ENCODE data around the gene NPC1. TPM values are rescaled to one million over a fixed set of nuclear protein-coding genes. Genes with fewer than 3 reads are reported as not detected.
"Not testable (repeated sequence)": the region's sequence is repeated elsewhere in the genome, so short reads cannot be mapped to it uniquely, and the experiment has no call there.

NPC1 gene
- total and polyA plus RNA-seq, 2 of the 8 experiments (the other 6 are each of a cell fraction or from before 2014, with no cell fraction given), result 34.1 to 39.5 TPM

DNA sequence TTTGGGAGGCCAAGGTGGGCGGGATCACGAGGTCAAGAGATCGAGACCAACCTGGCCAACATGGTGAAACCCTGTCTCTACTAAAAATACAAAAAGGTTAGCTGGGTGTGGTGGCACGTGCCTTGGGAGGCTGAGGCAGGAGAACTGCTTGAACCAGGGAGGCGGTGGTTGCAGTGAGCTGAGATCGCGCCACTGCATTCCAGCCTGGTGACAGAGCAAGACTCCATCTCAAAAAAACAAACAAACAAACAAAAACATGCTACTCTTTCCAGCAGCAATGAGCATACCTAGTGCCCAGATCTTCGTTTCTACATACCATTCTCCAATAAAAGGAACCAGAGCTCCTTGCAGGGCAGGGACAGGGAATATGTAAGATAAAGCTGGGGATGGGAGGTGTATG is 28.8 kb downstream of the NPC1 start:
- POLR2A ChIA-PET (ENCODE audit: partially characterized antibody); FAIRE-seq; H3K27ac ChIP-seq (ENCODE audit: low read depth, low read length): not testable (repeated sequence)

More for the DNA sequence above, 28.8 kb downstream of the NPC1 start:
- not testable (repeated sequence) for H3K9ac ChIP-seq (replicated peaks in 1 of 4; ENCODE audit: extremely low read depth in 1 of 4, low read depth in 3 of 4, low read length in 3 of 4); H2BK12ac ChIP-seq (ENCODE audit: low read depth, low read length); H3K4me1 ChIP-seq (replicated peaks in 1 of 4; ENCODE audit: control insufficient read depth in 3 of 4, insufficient read depth in 4 of 4, low read length in 3 of 4); H2AFZ ChIP-seq (ENCODE audit: low read length); H3K56ac ChIP-seq (replicated peaks; ENCODE audit: insufficient read length, low read depth, low read length); H2BK120ac ChIP-seq (replicated peaks; ENCODE audit: low read depth, low read length); H3K23me2 ChIP-seq (ENCODE audit: low read depth, low read length); H3K4ac ChIP-seq (replicated peaks; ENCODE audit: insufficient read length, low read depth, low read length); H2BK15ac ChIP-seq (ENCODE audit: low read length); H2BK20ac ChIP-seq (ENCODE audit: low read length); H4K20me1 ChIP-seq (replicated peaks in 1 of 2; ENCODE audit: control insufficient read depth in 1 of 2, insufficient read depth in 2 of 2, low read length in 2 of 2); H3K9me3 ChIP-seq (ENCODE audit: insufficient read depth in 2 of 2, low read depth in 1 of 2, low read length in 1 of 2); H3K4me3 ChIP-seq (ENCODE audit: extremely low read depth in 1 of 4, insufficient read depth in 2 of 4, low read depth in 3 of 4, low read length in 4 of 4); H3K27me3 ChIP-seq (replicated peaks in 1 of 4; ENCODE audit: control insufficient read depth in 3 of 4, extremely low read depth in 1 of 4, insufficient read depth in 3 of 4, low read length in 3 of 4); H3K79me2 ChIP-seq (ENCODE audit: control insufficient read depth in 1 of 2, insufficient read depth in 2 of 2, low read length in 2 of 2); H4K5ac ChIP-seq (ENCODE audit: insufficient read length, low read depth, low read length); H3K23ac ChIP-seq (ENCODE audit: insufficient read length); DNase-seq (ENCODE audit: low read depth in 1 of 2, low spot score in 2 of 2); H3K18ac ChIP-seq (ENCODE audit: extremely low read depth, low read length); H4K91ac ChIP-seq (replicated peaks; ENCODE audit: insufficient read length, low read length); H3K79me1 ChIP-seq (ENCODE audit: low read depth, low read length); H2AK5ac ChIP-seq (ENCODE audit: low read depth, low read length); H4K8ac ChIP-seq (ENCODE audit: extremely low read depth, insufficient read depth, low read length); H3K14ac ChIP-seq (ENCODE audit: insufficient read length); H2BK5ac ChIP-seq (ENCODE audit: low read depth, low read length); H3K4me2 ChIP-seq (ENCODE audit: insufficient read depth in 1 of 2, low read depth in 2 of 2, low read length in 2 of 2)
- peaks cover 11 to 55% (median 34%) of the 10 kb centered on the region in 4 experiments; a peak in 7 of 8 replicates for H3K36me3 ChIP-seq (ENCODE audit: control insufficient read depth in 2 of 4, insufficient read depth in 4 of 4, low read length in 3 of 4)
- CTCF ChIA-PET (ENCODE audit: partially characterized antibody), result interaction anchor here (1.4 to 1.5 kb wide), 2 partner anchors 13 to 22 kb away, joined by 3 to 4 read pairs; no protein-coding TSS in a partner anchor
- 87% methylated on average over 8 of the region's 8 CpGs; no CpG with 5 or more reads in 1 of the 2 experiments for WGBS, 2 experiments (ENCODE audit: extremely low coverage in 1 of 2, insufficient coverage in 1 of 2, insufficient read length in 1 of 2, insufficient replicate concordance in 2 of 2, low coverage in 1 of 2, low lambda C conversion rate in 2 of 2, missing lambda C conversion rate in 1 of 2)

All from H1 (cell line).